Coronary artery (tissue), 2 donors: ENCODE data around the gene ARID3B.

ENCODE experiments used
- DNase-seq: peaks from one replicate; pipeline ENCODE4 v3.0.0-alpha.2; 2017; ENCODE audit warnings: low spot score
- H3K27ac ChIP-seq, 2 donors: fragments of 200-600 bp; sonication (generic); one replicate each; pipeline ENCODE4 v1.5.1; 2016 to 2019
- H3K4me3 ChIP-seq: fragments of 200-600 bp; sonication (generic); 2 replicates; pipeline ENCODE4 v1.5.1; 2016; ENCODE audit warnings: mild to moderate bottlenecking, moderate library complexity
- TF ChIP-seq, protein P1 (sequence below): fragments of 200-600 bp; sonication (generic); IDR thresholded peaks from one replicate; pipeline ENCODE4 v1.5.1; 2019; ENCODE audit warnings: antibody characterized with exemption

Gene ARID3B

DNA sequence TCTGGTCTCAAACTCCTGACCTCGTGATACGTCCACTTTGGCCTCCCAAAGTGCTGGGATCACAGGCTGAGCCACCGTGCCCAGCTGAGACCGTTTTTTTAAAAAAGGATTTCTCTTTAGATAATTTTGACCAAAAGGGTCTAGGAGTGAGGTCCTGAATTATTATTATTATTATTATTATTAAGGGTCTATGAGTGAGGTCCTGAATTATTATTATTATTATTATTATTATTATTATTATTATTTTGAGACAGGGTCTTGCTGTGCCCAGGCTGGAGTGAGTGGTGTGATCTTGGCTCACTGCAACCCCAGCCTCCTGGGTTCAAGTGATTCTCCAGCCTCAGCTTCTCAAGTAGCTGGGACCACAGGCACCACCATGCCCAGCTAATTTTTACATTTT lies 20.6 kb upstream of the ARID3B start:
- TF ChIP-seq, protein P1, sequence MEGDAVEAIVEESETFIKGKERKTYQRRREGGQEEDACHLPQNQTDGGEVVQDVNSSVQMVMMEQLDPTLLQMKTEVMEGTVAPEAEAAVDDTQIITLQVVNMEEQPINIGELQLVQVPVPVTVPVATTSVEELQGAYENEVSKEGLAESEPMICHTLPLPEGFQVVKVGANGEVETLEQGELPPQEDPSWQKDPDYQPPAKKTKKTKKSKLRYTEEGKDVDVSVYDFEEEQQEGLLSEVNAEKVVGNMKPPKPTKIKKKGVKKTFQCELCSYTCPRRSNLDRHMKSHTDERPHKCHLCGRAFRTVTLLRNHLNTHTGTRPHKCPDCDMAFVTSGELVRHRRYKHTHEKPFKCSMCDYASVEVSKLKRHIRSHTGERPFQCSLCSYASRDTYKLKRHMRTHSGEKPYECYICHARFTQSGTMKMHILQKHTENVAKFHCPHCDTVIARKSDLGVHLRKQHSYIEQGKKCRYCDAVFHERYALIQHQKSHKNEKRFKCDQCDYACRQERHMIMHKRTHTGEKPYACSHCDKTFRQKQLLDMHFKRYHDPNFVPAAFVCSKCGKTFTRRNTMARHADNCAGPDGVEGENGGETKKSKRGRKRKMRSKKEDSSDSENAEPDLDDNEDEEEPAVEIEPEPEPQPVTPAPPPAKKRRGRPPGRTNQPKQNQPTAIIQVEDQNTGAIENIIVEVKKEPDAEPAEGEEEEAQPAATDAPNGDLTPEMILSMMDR: no peak
- Histone ChIP-seq H3K4me3 (no peak overlapping the region), H3K27ac (no peak overlapping the region)
- DNase-seq: no peak

DNA sequence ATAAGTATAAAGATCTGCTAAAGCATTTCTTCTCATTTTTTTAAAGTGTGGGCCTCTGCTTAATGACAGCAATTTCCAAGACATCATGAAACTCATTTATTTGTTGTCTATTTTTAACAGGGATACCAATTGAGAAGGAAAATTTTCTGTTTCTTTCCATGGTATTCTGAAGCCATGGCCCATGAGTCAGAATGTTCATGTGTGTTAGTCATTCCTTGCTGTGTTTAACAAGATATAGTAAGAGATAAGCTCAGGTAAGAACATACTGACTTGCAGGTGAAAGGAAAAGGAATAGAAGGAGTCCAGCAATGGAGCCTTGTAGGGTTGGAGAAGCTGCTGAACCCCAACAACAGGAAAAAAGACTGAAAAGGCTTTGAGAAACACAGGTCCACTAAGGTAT lies 17.0 kb upstream of the ARID3B start:
- no peak overlapping the region for H3K27ac ChIP-seq
- H3K4me3 ChIP-seq: no peak overlapping the region
- no peak for DNase-seq
- TF ChIP-seq, protein P1: no peak

DNA sequence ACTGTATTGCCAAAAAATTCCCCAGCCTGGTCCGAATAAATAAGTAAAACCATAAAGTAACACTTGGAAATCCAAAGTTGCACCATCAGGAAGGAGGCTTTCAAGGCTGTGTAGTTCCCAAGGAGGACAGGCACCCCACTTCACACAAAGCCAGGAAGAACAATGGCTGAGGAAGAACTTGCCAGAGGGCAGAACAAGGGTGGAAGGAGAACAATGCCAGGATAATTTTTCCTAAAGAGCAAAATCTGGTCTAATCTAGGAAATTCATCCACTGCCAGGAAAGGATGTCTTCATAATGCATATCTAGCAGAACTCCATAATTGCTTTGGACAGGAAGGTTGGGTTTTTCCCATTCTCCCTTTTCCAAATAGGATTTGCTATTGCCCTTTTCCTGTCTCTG lies 15.7 kb upstream of the ARID3B start:
- no peak for DNase-seq
- Histone ChIP-seq H3K4me3 (no peak overlapping the region), H3K27ac (no peak overlapping the region)
- TF ChIP-seq, protein P1: no peak

DNA sequence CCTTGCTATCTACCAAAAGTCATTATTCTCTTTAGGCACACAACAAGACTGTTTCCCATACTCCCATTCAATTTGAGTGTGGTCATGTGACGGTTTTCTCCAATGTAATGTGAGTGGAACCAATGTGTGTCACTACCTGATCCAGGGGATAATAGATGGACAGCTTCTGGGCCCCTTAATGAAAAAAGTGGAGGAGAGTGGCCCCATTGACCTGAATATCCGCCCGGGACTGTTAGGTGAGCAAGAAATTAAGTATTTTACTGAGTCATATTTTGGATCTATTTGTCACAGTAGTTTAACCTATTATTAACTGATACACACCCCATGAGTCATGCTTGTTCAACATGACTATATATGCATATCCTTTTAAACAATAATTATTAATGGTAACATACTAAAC lies 15.1 kb upstream of the ARID3B start:
- no peak overlapping the region for H3K4me3 ChIP-seq
- no peak for DNase-seq
- TF ChIP-seq, protein P1: no peak
- H3K27ac ChIP-seq: no peak overlapping the region

DNA sequence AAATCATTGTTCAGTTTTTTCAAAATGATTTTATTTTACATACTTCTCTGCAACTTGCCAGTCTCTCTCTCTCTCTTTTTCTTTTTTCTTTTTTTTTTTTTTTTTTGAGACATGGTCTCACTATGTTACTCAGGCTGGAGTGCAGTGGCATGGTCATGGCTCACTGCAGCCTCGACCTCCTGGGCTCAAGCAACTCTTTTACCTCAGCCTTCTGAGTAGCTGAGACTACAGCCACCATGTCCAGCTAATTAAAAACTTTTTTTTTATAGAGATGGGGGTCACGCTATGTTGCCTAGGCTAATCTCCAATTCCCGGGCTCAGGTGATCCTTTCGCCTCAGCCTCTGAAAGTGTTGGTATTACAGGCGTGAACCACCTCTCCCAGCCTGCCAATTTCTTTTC lies 12.1 kb upstream of the ARID3B start:
- DNase-seq: no peak
- TF ChIP-seq, protein P1: no peak
- no peak overlapping the region for H3K27ac ChIP-seq
- no peak overlapping the region for H3K4me3 ChIP-seq

DNA sequence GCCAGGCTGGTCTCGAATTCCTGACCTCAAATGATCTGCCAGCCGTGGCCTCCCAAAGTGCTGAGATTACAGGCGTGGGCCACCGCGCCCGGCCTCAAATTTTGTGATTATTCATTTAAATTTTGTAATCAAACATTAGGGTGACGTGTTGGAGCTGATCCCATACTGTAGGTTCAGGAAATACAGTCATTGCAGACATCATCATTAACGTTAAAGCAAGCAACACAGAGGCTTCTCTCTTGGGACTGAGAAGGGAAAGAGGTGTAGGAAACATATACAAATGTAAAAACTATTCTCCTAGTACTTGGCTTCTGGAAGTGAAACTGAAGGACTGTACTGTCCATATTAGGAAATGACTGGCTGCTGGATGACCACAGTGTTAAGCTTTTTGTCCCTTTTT lies 11.1 kb upstream of the ARID3B start:
- TF ChIP-seq, protein P1: no peak
- no peak overlapping the region for H3K27ac ChIP-seq
- H3K4me3 ChIP-seq: no peak overlapping the region
- no peak for DNase-seq

DNA sequence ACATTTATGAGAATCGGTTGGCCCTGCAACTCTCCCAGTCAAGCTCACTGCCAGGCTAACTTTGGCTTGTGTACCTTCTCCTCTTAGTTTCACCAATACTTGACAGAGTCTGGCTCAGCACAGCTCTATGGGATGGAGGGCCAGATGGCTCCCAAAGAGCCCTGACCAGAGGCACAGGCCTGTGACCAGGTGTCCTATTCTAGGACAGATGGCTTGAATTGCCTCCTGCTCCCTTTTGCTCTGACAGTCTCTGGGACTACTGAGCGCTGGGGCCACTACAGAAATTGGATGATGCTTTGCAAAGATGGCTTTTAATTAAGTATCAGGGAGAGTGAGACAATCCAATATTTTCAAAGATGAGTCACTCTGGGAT lies 10.3 kb upstream of the ARID3B start:
- TF ChIP-seq, protein P1: no peak
- DNase-seq: no peak

More for the DNA sequence above, 10.3 kb upstream of the ARID3B start:
- Histone ChIP-seq H3K27ac (no peak overlapping the region), H3K4me3 (no peak overlapping the region)
